ENCODE results near the gene NKX6-2.

The NKX6-2 gene

GRCh38 chr10:132733926-132734325 is 52.0 kb downstream of the NKX6-2 start:
- H3K4me3 ChIP-seq (ENCODE audit: low read depth, low read length), result no peak overlapping the region
- TF ChIP-seq YY2 (tag by site-specific recombination; IDR thresholded peaks at IDR 0.05), result no peak
- TF ChIP-seq INSM2 (tag by site-specific recombination; IDR thresholded peaks at IDR 0.05), result no peak
- no peak for TF ChIP-seq MZF1 (tag by site-specific recombination; IDR thresholded peaks at IDR 0.05; ENCODE audit: borderline replicate concordance)
- TF ChIP-seq ZNF335 (tag by site-specific recombination; conservative IDR thresholded peaks at IDR 0.05), result no peak
- no peak for TF ChIP-seq HOXA7 (CRISPR knock-in tag; IDR thresholded peaks at IDR 0.05; ENCODE audit: borderline replicate concordance)
- TF ChIP-seq ZNF639 (tag by site-specific recombination; IDR thresholded peaks at IDR 0.05), result no peak
- TF ChIP-seq ZNF571 (tag by site-specific recombination; IDR thresholded peaks at IDR 0.05), result no peak
- no peak for TF ChIP-seq GLIS1 (tag by site-specific recombination; IDR thresholded peaks at IDR 0.05)
- TF ChIP-seq SCRT2 (tag by site-specific recombination; IDR thresholded peaks at IDR 0.05), result no peak
- TF ChIP-seq ZNF513 (tag by site-specific recombination; IDR thresholded peaks at IDR 0.05), result no peak
- TF ChIP-seq ZBTB7A (tag by site-specific recombination; IDR thresholded peaks at IDR 0.05; ENCODE audit: low read depth), result no peak
- no peak for TF ChIP-seq ZBTB10 (tag by site-specific recombination; IDR thresholded peaks at IDR 0.05)
- TF ChIP-seq REST (tag by site-specific recombination; IDR thresholded peaks at IDR 0.05), result no peak
- TF ChIP-seq ZNF555 (tag by site-specific recombination; conservative IDR thresholded peaks at IDR 0.05), result no peak
- TF ChIP-seq ZNF837 (tag by site-specific recombination; IDR thresholded peaks at IDR 0.05), result no peak
- TF ChIP-seq ZBTB26 (tag by site-specific recombination; optimal IDR thresholded peaks at IDR 0.05), result no peak
- TF ChIP-seq KLF10 (tag by site-specific recombination; IDR thresholded peaks at IDR 0.05), result no peak
- no peaks in the 10 kb centered on the region for H3K36me3 ChIP-seq (ENCODE audit: control insufficient read depth in 2 of 2, insufficient read depth in 1 of 2, low read length in 2 of 2)
- H3K9me3 ChIP-seq (ENCODE audit: control insufficient read depth, insufficient read depth, low read depth, low read length), result no peaks in the 10 kb centered on the region
- no peak overlapping the region for H3K27ac ChIP-seq (ENCODE audit: extremely low read depth, low read depth, low read length)
- ChIA-PET CTCF (interaction anchor here (0.7 kb wide), 1 partner anchor 118 kb away, joined by 3 read pairs; no protein-coding TSS in a partner anchor), POLR2A (no interaction called here)
- no peaks in the 10 kb centered on the region for H3K4me1 ChIP-seq (ENCODE audit: control insufficient read depth, insufficient read depth, low read length)

Measured in HEK293 (cell line).